HCT116 (cell line): Measurements from ENCODE around the gene RCAN3. TPM values are rescaled to one million over a fixed set of nuclear protein-coding genes. Genes with fewer than 3 reads are reported as not detected.

ENCODE experiments used
- ATAC-seq: fragments of 200-7000 bp; cut with Tn5 transposase; 2 replicates; pipeline ENCODE4 v1.9.1; 2020; ENCODE audit warnings: mild to moderate bottlenecking, moderate library complexity
- BruUV-seq: library from RNA; stranded (reverse); fragments of 400-500 nt; replicated peaks from 2 replicates; lab custom pipeline; 2021; lab: Mats Ljungman, UMichigan
- CTCF ChIA-PET: fragments of 300-600 bp; sonication (Branson Sonifier 250); formaldehyde crosslinking; loops from one replicate; lab custom pipeline; 2021; ENCODE audit warnings: antibody characterized with exemption; lab: Charles Lee
- POLR2A ChIA-PET: fragments of 300-600, 350-600 bp; sonication (Branson Sonifier 250); formaldehyde crosslinking; loops from one replicate; lab custom pipeline; 2021; ENCODE audit warnings: antibody characterized with exemption; lab: Charles Lee
- RAD21 ChIA-PET, 2 experiments: fragments of 300-600 bp; sonication (Branson Sonifier 250); formaldehyde crosslinking; loops; one replicate each; lab custom pipeline; 2023; ENCODE audit warnings: low total read pairs in 2 of 2; ENCODE audit not compliant: uncharacterized antibody in 2 of 2, unreplicated experiment in 2 of 2, low non-redundant PET in 1 of 2; lab: Charles Lee
- DNase-seq: peaks from one replicate; pipeline ENCODE4 v3.0.0-alpha.2; 2010; ENCODE audit warnings: low read depth, low spot score
- H2AFZ ChIP-seq: fragments of 200-600 bp; shearing (Covaris generic), sonication (generic); 2 replicates; pipeline ENCODE4 v1.6.1; 2017; ENCODE audit warnings: low read depth, mixed run types, mixed read lengths, antibody characterized with exemption, low read length; ENCODE audit not compliant: poor library complexity, severe bottlenecking
- H3K27ac ChIP-seq: 2 replicates; pipeline ENCODE4 v1.5.1; 2012; ENCODE audit warnings: low read depth, low read length
- H3K27me3 ChIP-seq: fragments of 200-600 bp; sonication (generic); 2 replicates; pipeline ENCODE4 v1.6.1; 2016; ENCODE audit warnings: mixed run types, low read length, mixed read lengths; ENCODE audit not compliant: insufficient read depth
- H3K36me3 ChIP-seq, 2 experiments: fragments of 200-500 bp in 1 of 2; fragments of 200-600 bp in 1 of 2; sonication (Bioruptor generic) in 1 of 2; sonication (generic) in 1 of 2; 2 replicates each; pipeline versions ENCODE4 v1.5.1 to v1.6.1; 2014 to 2016; ENCODE audit warnings: low read length in 2 of 2, inconsistent platforms in 1 of 2, mixed read lengths in 1 of 2, mixed run types in 1 of 2; ENCODE audit not compliant: insufficient read depth in 2 of 2, control insufficient read depth in 1 of 2
- H3K4me1 ChIP-seq, 2 experiments: fragments of 200-600 bp in 1 of 2; sonication (generic) in 1 of 2; 2 replicates each; pipeline versions ENCODE4 v1.5.1 to v1.6.1; 2012 to 2017; ENCODE audit warnings: low read length in 2 of 2, inconsistent platforms in 1 of 2, mild to moderate bottlenecking in 1 of 2, mixed read lengths in 1 of 2, mixed run types in 1 of 2, moderate library complexity in 1 of 2; ENCODE audit not compliant: insufficient read depth in 2 of 2, control insufficient read depth in 1 of 2
- H3K4me2 ChIP-seq: fragments of 200-600 bp; sonication (generic); 2 replicates; pipeline ENCODE4 v1.6.1; 2017; ENCODE audit warnings: mixed run types, low read length, mixed read lengths
- H3K4me3 ChIP-seq, 2 experiments: fragments of 200-600 bp in 1 of 2; sonication (generic) in 1 of 2; replicated peaks in 1 of 2; 2 replicates each; pipeline ENCODE4 v1.5.1; 2011 to 2016; ENCODE audit warnings: low read length in 2 of 2, control low read depth in 1 of 2, low read depth in 1 of 2, mild to moderate bottlenecking in 1 of 2, mixed read lengths in 1 of 2, mixed run types in 1 of 2
- H3K79me2 ChIP-seq: fragments of 200-600 bp; sonication (generic); 2 replicates; pipeline ENCODE4 v1.6.1; 2017; ENCODE audit warnings: mild to moderate bottlenecking, mixed run types, low read length, moderate library complexity, mixed read lengths; ENCODE audit not compliant: insufficient read depth
- H3K9ac ChIP-seq: fragments of 200-600 bp; sonication (generic); 2 replicates; pipeline ENCODE4 v1.6.1; 2016; ENCODE audit warnings: low read length, mixed read lengths
- H3K9me2 ChIP-seq: fragments of 200-600 bp; sonication (generic), shearing (Covaris generic); 2 replicates; pipeline ENCODE4 v1.6.1; 2017; ENCODE audit warnings: mixed run types, mild to moderate bottlenecking, moderate library complexity; ENCODE audit not compliant: insufficient read depth
- H3K9me3 ChIP-seq, 2 experiments: fragments of 200-500 bp in 1 of 2; fragments of 200-600 bp in 1 of 2; sonication (Bioruptor generic) in 1 of 2; sonication (generic) in 1 of 2; 2 replicates each; pipeline ENCODE4 v1.6.1; 2014 to 2017; ENCODE audit warnings: low read length in 2 of 2, mixed read lengths in 2 of 2, inconsistent platforms in 1 of 2, low read depth in 1 of 2, mild to moderate bottlenecking in 1 of 2, mixed run types in 1 of 2, moderate library complexity in 1 of 2; ENCODE audit not compliant: control insufficient read depth in 1 of 2, insufficient read depth in 1 of 2
- H4K20me1 ChIP-seq: fragments of 200-600 bp; sonication (generic), shearing (Covaris generic); 2 replicates; pipeline ENCODE4 v1.6.1; 2017; ENCODE audit warnings: mixed run types, mild to moderate bottlenecking, moderate library complexity; ENCODE audit not compliant: insufficient read depth
- CBX3 ChIP-seq: IDR thresholded peaks from 2 replicates; pipeline ENCODE4 v1.6.1; 2012; ENCODE audit warnings: low read depth
- CEBPB ChIP-seq: IDR thresholded peaks from 2 replicates; pipeline ENCODE4 v1.6.1; 2012; ENCODE audit warnings: low read depth
- CTCF ChIP-seq, 3 experiments: fragments of 200-600 bp in 1 of 3; sonication (generic) in 1 of 3; IDR thresholded peaks in 2 of 3; conservative IDR thresholded peaks in 1 of 3; 2 replicates each; pipeline ENCODE4 v1.5.1; 2012 to 2017; ENCODE audit warnings: low read depth in 2 of 3, low read length in 2 of 3, antibody characterized with exemption in 1 of 3, borderline replicate concordance in 1 of 3, control low read depth in 1 of 3, mild to moderate bottlenecking in 1 of 3, mixed read lengths in 1 of 3, mixed run types in 1 of 3, moderate library complexity in 1 of 3; ENCODE audit not compliant: insufficient read depth in 1 of 3
- ELF1 ChIP-seq: IDR thresholded peaks from 2 replicates; pipeline ENCODE4 v1.6.1; 2012; ENCODE audit warnings: low read depth, borderline replicate concordance
- FOSL1 ChIP-seq: IDR thresholded peaks from 2 replicates; pipeline ENCODE4 v1.6.1; 2012; ENCODE audit warnings: low read depth
- POLR2A ChIP-seq: IDR thresholded peaks from 2 replicates; pipeline ENCODE4 v1.7.0; 2011; ENCODE audit warnings: borderline replicate concordance; ENCODE audit not compliant: insufficient read depth, insufficient read length; ENCODE audit errors: extremely low read depth
- POLR2AphosphoS5 ChIP-seq: IDR thresholded peaks from 2 replicates; pipeline ENCODE4 v1.6.1; 2011; ENCODE audit warnings: mild to moderate bottlenecking, low read depth, low read length, moderate library complexity
- RAD21 ChIP-seq: IDR thresholded peaks from 2 replicates; pipeline ENCODE4 v1.6.1; 2012; ENCODE audit warnings: low read depth, mild to moderate bottlenecking
- REST ChIP-seq: IDR thresholded peaks from 2 replicates; pipeline ENCODE4 v1.6.1; 2012; ENCODE audit warnings: low read depth
- SRF ChIP-seq: IDR thresholded peaks from 2 replicates; pipeline ENCODE4 v1.6.1; 2012; ENCODE audit warnings: low read depth
- YY1 ChIP-seq: IDR thresholded peaks from 2 replicates; pipeline ENCODE4 v1.6.1; 2011; ENCODE audit warnings: low read length, low read depth, moderate library complexity, mild to moderate bottlenecking; ENCODE audit not compliant: insufficient replicate concordance; ENCODE audit errors: extremely low read depth
- ZBTB33 ChIP-seq: IDR thresholded peaks from 2 replicates; pipeline ENCODE4 v1.6.1; 2011; ENCODE audit warnings: mild to moderate bottlenecking, low read length, moderate library complexity; ENCODE audit not compliant: insufficient replicate concordance; ENCODE audit errors: extremely low read depth
- ZFX ChIP-seq: fragments of 450-650 bp; IDR thresholded peaks from 2 replicates; pipeline ENCODE4 v1.6.1; 2017
- ZNF274 ChIP-seq: fragments of 200-500 bp; sonication (Bioruptor generic); IDR thresholded peaks from 2 replicates; pipeline ENCODE4 v1.6.1; 2014; ENCODE audit warnings: mild to moderate bottlenecking, low read depth, low read length, inconsistent platforms
- intact Hi-C: fragments of 100-400 bp; cut with micrococcal nuclease; formaldehyde crosslinking; loops from 2 replicates; pipeline ENCODE4 v1.10.0; 2022
- total RNA-seq: library from RNA; stranded (reverse); gene quantifications from one replicate; pipeline ENCODE4 v1.2.1, GENCODE V29; 2021; ENCODE audit not compliant: unreplicated experiment

The RCAN3 gene
- total RNA-seq, 1 experiment from 2014 or later: 13.3 TPM

GRCh38 chr1:24536391-24536840 is 33.8 kb downstream of the RCAN3 start (continued):
- TF ChIP-seq REST: no peak

- H3K9me3 ChIP-seq: no peaks in the 10 kb centered on the region
- CTCF ChIA-PET: interaction anchor here (0.8 to 3.2 kb wide), 12 partner anchors 9 to 339 kb away, joined by 3 to 24 read pairs (median 4); partner anchors contain the start of gene NIPAL3
- POLR2A ChIA-PET: no interaction called here
- H4K20me1 ChIP-seq: no peaks in the 10 kb centered on the region
- intact Hi-C loops: no loop called here
- peak overlapping the region; percentile 62 for H3K4me2 ChIP-seq
- H3K36me3 ChIP-seq: no peaks in the 10 kb centered on the region
- peaks cover 35 to 62% of the 10 kb centered on the region in 2 experiments for H3K4me1 ChIP-seq
- no peaks in the 10 kb centered on the region for H3K79me2 ChIP-seq
- H2AFZ ChIP-seq: peak overlapping the region; percentile 82
- no peaks in the 10 kb centered on the region for H3K9me2 ChIP-seq
- no peak for TF ChIP-seq FOSL1
- TF ChIP-seq SRF: no peak
- TF ChIP-seq CBX3: no peak
- TF ChIP-seq CTCF (IDR thresholded peaks at IDR 0.05 in 2 of 3, conservative IDR thresholded peaks at IDR 0.05 in 1 of 3; ENCODE audit: borderline replicate concordance in 1 of 3, insufficient read depth in 1 of 3, low read depth in 2 of 3, low read length in 2 of 3): no peak
- no peak for TF ChIP-seq ZFX
- no peak for TF ChIP-seq RAD21
- TF ChIP-seq YY1: no peak
- TF ChIP-seq POLR2AphosphoS5: no peak
- no peak for TF ChIP-seq POLR2A
- no peak for TF ChIP-seq ELF1
- TF ChIP-seq ZBTB33: no peak
- no peak for TF ChIP-seq ZNF274
- no peak for TF ChIP-seq CEBPB
- no peak overlapping the region for H3K27ac ChIP-seq
- peak overlapping the region in 1 of 2 experiments; percentile 36; a peak in 1 of 4 replicates for H3K4me3 ChIP-seq
- H3K9ac ChIP-seq: peak overlapping the region; percentile 30
- no TSS peak for BruUV-seq
- ATAC-seq (no peak), DNase-seq (no peak)
- H3K27me3 ChIP-seq: no peaks in the 10 kb centered on the region
- RAD21 ChIA-PET: no interaction called here
Measured at GRCh38 chr1:24540051-24540905, 37.6 kb downstream of the RCAN3 start.
